Coronary artery (tissue), 2 donors: Measurements from ENCODE around the gene ZNF621.

Experiments
- DNase-seq: peaks from one replicate; pipeline ENCODE4 v3.0.0-alpha.2; 2017; ENCODE audit warnings: low spot score
- H3K27ac ChIP-seq, 2 donors: fragments of 200-600 bp; sonication (generic); one replicate each; pipeline ENCODE4 v1.5.1; 2016 to 2019
- H3K4me3 ChIP-seq: fragments of 200-600 bp; sonication (generic); 2 replicates; pipeline ENCODE4 v1.5.1; 2016; ENCODE audit warnings: mild to moderate bottlenecking, moderate library complexity
- CTCF ChIP-seq: fragments of 200-600 bp; sonication (generic); IDR thresholded peaks from one replicate; pipeline ENCODE4 v1.5.1; 2019; ENCODE audit warnings: antibody characterized with exemption

ZNF621 gene

GRCh38 chr3:40497288-40497687, 27.5 kb upstream of the ZNF621 start:
- H3K4me3 ChIP-seq = no peak overlapping the region
- no peak overlapping the region for H3K27ac ChIP-seq
- no peak for TF ChIP-seq CTCF
- DNase-seq = no peak

GRCh38 chr3:40499952-40500351, 24.8 kb upstream of the ZNF621 start:
- Histone ChIP-seq H3K4me3 (no peak overlapping the region), H3K27ac (no peak overlapping the region)
- DNase-seq = no peak
- TF ChIP-seq CTCF = no peak

GRCh38 chr3:40502034-40502433, 22.7 kb upstream of the ZNF621 start:
- no peak overlapping the region for H3K27ac ChIP-seq
- no peak for TF ChIP-seq CTCF
- DNase-seq = no peak
- no peak overlapping the region for H3K4me3 ChIP-seq

- peak; percentile 75 for DNase-seq
- peak overlapping the region; percentile 76 to 88 for H3K27ac ChIP-seq
- H3K4me3 ChIP-seq = peak overlapping the region; percentile 82
- TF ChIP-seq CTCF = no peak
These were observed 19.9 kb upstream of the ZNF621 start for GRCh38 chr3:40504636-40505430.

- Histone ChIP-seq H3K27ac (peak within 1 kb of the TSS; percentile 76 to 88), H3K4me3 (peak within 1 kb of the TSS; percentile 82)
- no peak for TF ChIP-seq CTCF
- peak; percentile 86 for DNase-seq
These were observed 18.9 kb upstream of the ZNF621 start, which contains the start of gene ZNF620 for GRCh38 chr3:40505599-40506462. Gene ZNF620, plus strand, starts transcription at chr3:40506039. Its CDS starts 314 bp downstream, at chr3:40506353.

GRCh38 chr3:40511031-40511718, 13.6 kb upstream of the ZNF621 start:
- Histone ChIP-seq H3K27ac (no peak overlapping the region), H3K4me3 (no peak overlapping the region)
- no peak for DNase-seq
- TF ChIP-seq CTCF = no peak
